A549 treated with RU486 at 1 μM for 4 hours (cell line): ENCODE results near the gene BGN. TPM values are rescaled to one million over a fixed set of nuclear protein-coding genes. Genes with fewer than 3 reads are reported as not detected.

Source experiments
- total RNA-seq: library from RNA; stranded (reverse); fragments of 200-300 nt; extraction: Qiagen RNA extraction; gene quantifications from 5 replicates; pipeline ENCODE4 v1.2.3, GENCODE V29; 2022; ENCODE audit warnings: low read depth

The BGN gene
- total RNA-seq = 0.07 TPM in 1 of 5 replicates, not detected in the others

DNA sequence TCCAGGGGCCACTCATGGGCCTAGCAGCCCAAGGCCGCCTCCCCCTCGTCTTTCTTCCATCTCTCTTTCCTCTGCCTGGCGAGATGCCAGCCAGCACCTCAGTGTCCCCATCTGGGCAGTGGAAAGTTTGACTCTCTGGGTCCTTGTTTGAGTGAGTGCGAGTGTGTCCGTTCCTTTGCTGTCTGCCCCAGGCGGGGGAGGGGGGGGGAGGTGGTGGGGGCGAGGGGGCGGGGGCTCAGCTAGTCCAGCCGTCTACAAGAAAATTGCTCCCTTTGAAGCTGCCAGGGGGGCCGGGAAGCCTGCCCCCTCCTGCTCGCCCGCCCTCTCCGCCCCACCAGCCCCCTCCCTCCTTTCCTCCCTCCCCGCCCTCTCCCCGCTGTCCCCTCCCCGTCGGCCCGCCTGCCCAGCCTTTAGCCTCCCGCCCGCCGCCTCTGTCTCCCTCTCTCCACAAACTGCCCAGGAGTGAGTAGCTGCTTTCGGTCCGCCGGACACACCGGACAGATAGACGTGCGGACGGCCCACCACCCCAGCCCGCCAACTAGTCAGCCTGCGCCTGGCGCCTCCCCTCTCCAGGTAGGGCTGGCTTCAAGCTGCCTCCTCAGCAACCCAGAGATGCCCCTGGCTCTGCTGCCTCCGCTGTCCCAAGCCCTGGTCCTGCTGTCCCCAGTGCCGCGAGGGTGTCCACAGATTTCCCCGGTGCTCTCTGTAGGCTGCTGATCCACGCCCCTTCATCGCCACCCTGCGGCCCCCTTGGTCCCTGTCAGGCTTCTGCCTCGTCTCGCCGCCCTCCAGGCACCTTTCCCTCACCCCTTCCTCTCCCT lies at the start of gene BGN:
Gene BGN (plus strand): TSS at position 440 of the 821 bp plus-strand sequence. CDS start 9,652 bp downstream, outside the sequence.

DNA sequence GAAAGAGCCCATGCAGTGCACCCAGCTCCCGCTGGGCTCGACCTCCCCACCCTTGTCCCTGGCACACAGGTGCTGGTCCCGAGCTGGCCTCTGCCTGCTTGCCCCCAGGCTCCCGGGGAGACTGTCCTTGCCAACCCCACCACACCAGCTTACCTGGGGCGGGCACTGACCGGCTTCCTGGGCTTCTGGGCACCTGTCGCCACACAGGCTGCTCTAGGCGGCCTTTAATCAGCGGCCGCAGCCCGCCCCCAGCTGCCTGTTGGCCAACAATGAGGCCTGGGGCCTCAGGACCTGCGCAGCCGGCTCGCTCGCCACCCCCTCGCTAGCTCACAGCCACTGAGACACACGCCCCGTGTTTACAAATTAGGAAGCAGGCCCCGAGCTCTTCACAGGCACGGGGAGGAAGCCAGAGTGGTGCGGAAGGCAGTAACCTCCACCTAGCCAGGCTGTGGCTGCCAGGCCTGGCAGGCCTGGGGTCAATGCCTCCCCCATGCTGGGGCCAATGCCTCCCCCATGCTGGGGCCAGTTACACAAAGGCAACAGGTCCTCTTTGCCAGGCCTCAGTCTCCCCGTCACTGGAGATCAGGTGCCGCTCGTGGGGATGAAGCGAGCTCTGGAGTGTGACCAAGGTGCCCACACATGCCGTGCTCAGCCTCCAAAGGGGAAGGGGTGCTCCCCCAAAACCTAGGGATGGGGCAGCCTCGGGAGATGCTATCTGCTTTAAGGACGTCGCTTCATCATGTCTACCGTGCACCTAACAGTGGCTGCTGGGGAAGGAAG lies 48.7 kb upstream of the BGN start, which contains the start of gene TREX2:
Gene TREX2 (minus strand): TSS at position 201 of the 780 bp plus-strand sequence. CDS start 626 bp downstream, outside the sequence.

DNA sequence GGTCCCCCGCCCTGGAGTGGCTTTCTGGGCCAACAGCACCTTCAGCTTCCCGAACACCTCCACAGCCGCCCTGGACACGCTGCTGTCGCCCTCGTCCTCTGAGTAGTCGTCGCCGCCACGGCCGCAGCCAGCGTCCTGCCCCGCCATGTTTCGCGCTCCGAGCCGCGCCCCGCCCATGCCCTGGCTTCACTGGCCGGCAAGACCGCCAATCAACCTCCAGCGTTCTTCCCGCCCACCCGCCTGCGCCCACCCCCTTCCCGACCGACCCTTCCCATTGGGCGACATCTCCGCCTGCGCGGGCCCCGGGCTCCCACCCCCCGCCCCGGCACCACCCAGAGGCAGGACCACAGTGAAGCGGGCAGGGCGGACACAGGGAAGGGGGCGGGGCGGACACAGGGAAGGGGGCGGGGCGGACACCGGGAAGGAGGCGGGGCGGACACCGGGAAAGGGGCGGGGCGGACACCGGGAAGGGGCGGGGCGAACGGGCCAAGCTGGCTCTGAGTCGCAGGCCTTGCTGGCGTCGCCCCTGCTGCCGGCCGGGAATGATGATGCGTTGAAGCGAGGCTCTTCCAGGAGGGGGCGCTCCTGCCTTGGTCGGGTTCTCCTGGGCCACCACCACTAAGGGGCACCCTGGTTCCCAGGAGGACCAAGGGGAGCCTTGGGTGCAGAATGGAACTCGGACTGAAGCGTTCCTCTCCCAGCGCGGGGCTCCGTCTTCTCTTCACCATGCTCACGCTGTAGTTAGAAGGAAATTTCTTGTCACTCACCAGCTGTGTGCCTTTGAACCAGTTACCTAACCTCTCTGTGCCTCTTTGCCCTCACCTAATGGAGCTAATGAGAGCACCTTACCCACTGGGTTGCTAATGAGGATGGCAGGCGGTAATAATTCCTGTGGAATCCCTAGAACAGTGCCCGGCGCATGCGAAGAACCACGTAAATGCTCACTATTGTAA lies 24.1 kb upstream of the BGN start, which contains the start of gene HAUS7:
Gene HAUS7 (minus strand): TSS at position 166 of the 953 bp plus-strand sequence. CDS start 19 bp downstream, at position 147.

DNA sequence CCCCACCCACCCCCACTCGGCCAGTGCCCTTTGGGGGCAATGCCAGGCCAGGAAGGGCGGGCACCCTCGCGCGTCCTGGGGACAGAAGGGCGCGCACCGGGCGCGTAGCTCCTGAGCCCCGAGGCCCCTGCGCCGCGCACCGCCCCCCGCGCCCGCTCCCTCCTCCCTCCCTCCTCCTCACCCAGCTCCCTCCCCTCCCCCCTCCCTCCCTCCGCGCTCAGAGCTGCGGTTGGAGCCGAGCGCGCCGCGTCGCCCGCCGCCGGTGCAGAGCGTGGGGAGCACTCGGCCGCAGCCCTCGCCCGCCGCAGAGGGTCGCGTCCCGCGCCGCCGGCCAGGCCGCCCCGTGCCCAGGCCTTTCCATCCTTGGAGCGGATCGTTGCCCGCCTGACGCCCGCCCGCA lies 22.6 kb downstream of the BGN start, which contains the start of gene ATP2B3:
Gene ATP2B3 (plus strand): TSS at position 220 of the 400 bp plus-strand sequence. CDS start 18,606 bp downstream, outside the sequence.

Other genes with a start within 250 kb of the BGN start
- not detected in 5 replicates for gene PNMA6F, start 173.2 kb upstream of the BGN start, total RNA-seq
- 4.3 to 6.0 TPM (median 5.5 TPM) in 5 replicates for gene ZNF275, start 160.8 kb upstream of the BGN start, total RNA-seq
- not detected in 5 replicates for gene PNMA6E, start 93.6 kb upstream of the BGN start, total RNA-seq
- 0.31 to 0.62 TPM (median 0.50 TPM) in 5 replicates for gene ZFP92, start 83.5 kb upstream of the BGN start, total RNA-seq
- gene TREX2, start 48.9 kb upstream of the BGN start, total RNA-seq = 0.67 to 1.8 TPM (median 1.6 TPM) in 5 replicates
- gene HAUS7, start 24.4 kb upstream of the BGN start, total RNA-seq = 55.8 to 60.1 TPM (median 57.6 TPM) in 5 replicates
- gene ATP2B3, start 22.7 kb downstream of the BGN start, total RNA-seq = 0.06 to 0.15 TPM (median 0.10 TPM) in 4 of 5 replicates, not detected in the other
- gene CCNQ, start 104.2 kb downstream of the BGN start, total RNA-seq = 37.3 to 57.1 TPM (median 54.5 TPM) in 5 replicates
- gene DUSP9, start 152.2 kb downstream of the BGN start, total RNA-seq = 0.89 to 2.1 TPM (median 1.4 TPM) in 5 replicates
- gene PNCK, start 178.8 kb downstream of the BGN start, total RNA-seq = 0.16 to 2.0 TPM (median 0.49 TPM) in 4 of 5 replicates, not detected in the other
- 8.8 to 12.5 TPM (median 9.8 TPM) in 5 replicates for gene SLC6A8, start 192.9 kb downstream of the BGN start, total RNA-seq
- 376 to 420 TPM (median 389 TPM) in 5 replicates for gene BCAP31, start 229.4 kb downstream of the BGN start, total RNA-seq
- 2.1 to 3.9 TPM (median 3.7 TPM) in 5 replicates for gene ABCD1, start 229.9 kb downstream of the BGN start, total RNA-seq